HepG2 (cell line): ENCODE measurements around the gene ADGRG1. TPM values are rescaled to one million over a fixed set of nuclear protein-coding genes. Genes with fewer than 3 reads are reported as not detected.

Source experiments
- HES4 ChIP-seq: sonication (generic); formaldehyde crosslinking; IDR thresholded peaks from 2 replicates; pipeline ENCODE4 v1.9.0; 2021; ENCODE audit warnings: mild to moderate bottlenecking, missing genetic modification reagents, borderline replicate concordance
- HNRNPL ChIP-seq: fragments of 200-400 bp; formaldehyde crosslinking; IDR thresholded peaks from 2 replicates; pipeline ENCODE4 v1.6.1; 2017; ENCODE audit warnings: mild to moderate bottlenecking, low read depth, low read length
- NFE2L1 ChIP-seq: sonication (generic); formaldehyde crosslinking; IDR thresholded peaks from 2 replicates; pipeline ENCODE4 v1.4.0; 2020; ENCODE audit warnings: missing genetic modification reagents, mild to moderate bottlenecking, borderline replicate concordance
- NFYC ChIP-seq: IDR thresholded peaks from 2 replicates; pipeline ENCODE4 v1.6.1; 2016; ENCODE audit warnings: missing genetic modification reagents, missing compliant biosample characterization
- PHF5A ChIP-seq: IDR thresholded peaks from one replicate; pipeline ENCODE4 v1.6.1; 2018; ENCODE audit warnings: low read depth, missing genetic modification reagents; ENCODE audit not compliant: unreplicated experiment
- PPARG ChIP-seq: conservative IDR thresholded peaks from 2 replicates; pipeline ENCODE4 v1.6.1; 2016; ENCODE audit warnings: missing biosample characterization, missing genetic modification reagents
- RBAK ChIP-seq: sonication (generic); formaldehyde crosslinking; IDR thresholded peaks from 2 replicates; pipeline ENCODE4 v1.5.1; 2020; ENCODE audit warnings: mild to moderate bottlenecking, missing genetic modification reagents
- SMAD9 ChIP-seq: sonication (generic); formaldehyde crosslinking; IDR thresholded peaks from 2 replicates; pipeline ENCODE4 v1.5.1; 2020; ENCODE audit warnings: mild to moderate bottlenecking, missing genetic modification reagents
- STAT5B ChIP-seq: sonication (generic); formaldehyde crosslinking; IDR thresholded peaks from 2 replicates; pipeline ENCODE4 v1.4.0; 2020; ENCODE audit warnings: missing genetic modification reagents
- TBL1XR1 ChIP-seq: fragments of 150-350 bp; IDR thresholded peaks from 2 replicates; pipeline ENCODE4 v1.6.1; 2014; ENCODE audit warnings: borderline replicate concordance, low read length; ENCODE audit not compliant: partially characterized antibody
- ZBTB42 ChIP-seq: sonication (generic); formaldehyde crosslinking; IDR thresholded peaks from 2 replicates; pipeline ENCODE4 v1.5.0; 2020; ENCODE audit warnings: mild to moderate bottlenecking, missing genetic modification reagents
- ZBTB7A ChIP-seq: sonication (generic); formaldehyde crosslinking; IDR thresholded peaks from 2 replicates; pipeline ENCODE4 v1.8.0; 2022; ENCODE audit warnings: mild to moderate bottlenecking, missing genetic modification reagents
- ZBTB7B ChIP-seq: sonication (generic); formaldehyde crosslinking; IDR thresholded peaks from 2 replicates; pipeline ENCODE4 v1.4.0; 2020; ENCODE audit warnings: missing genetic modification reagents
- ZNF530 ChIP-seq: sonication (generic); formaldehyde crosslinking; IDR thresholded peaks from 2 replicates; pipeline ENCODE4 v1.5.0; 2020; ENCODE audit warnings: low read depth, mild to moderate bottlenecking, missing genetic modification reagents
- ZNF547 ChIP-seq: sonication (generic); formaldehyde crosslinking; IDR thresholded peaks from 2 replicates; pipeline ENCODE4 v1.5.1; 2020; ENCODE audit warnings: mild to moderate bottlenecking, missing genetic modification reagents
- ZNF615 ChIP-seq: sonication (generic); formaldehyde crosslinking; IDR thresholded peaks from 2 replicates; pipeline ENCODE4 v1.5.0; 2020; ENCODE audit warnings: mild to moderate bottlenecking, missing genetic modification reagents, borderline replicate concordance
- ZNF672 ChIP-seq: sonication (generic); formaldehyde crosslinking; IDR thresholded peaks from 2 replicates; pipeline ENCODE4 v1.8.1; 2022; ENCODE audit warnings: missing genetic modification reagents
- ZNF841 ChIP-seq: sonication (generic); formaldehyde crosslinking; IDR thresholded peaks from 2 replicates; pipeline ENCODE4 v1.8.1; 2023; ENCODE audit warnings: missing genetic modification reagents, borderline replicate concordance
- ZSCAN20 ChIP-seq: sonication (generic); formaldehyde crosslinking; IDR thresholded peaks from 2 replicates; pipeline ENCODE4 v1.4.0; 2020; ENCODE audit warnings: missing genetic modification reagents, mild to moderate bottlenecking, borderline replicate concordance
- polyA plus RNA-seq, 8 experiments: library from polyadenylated mRNA; depleted of rRNA in 3 of 8; stranded (reverse) in 7 of 8; unstranded in 1 of 8; fragments of >200 nt; fragmentation: Illumina TruSeq in 4 of 8; extraction: Trizol in 4 of 8; gene quantifications; 2 replicates each; pipeline versions ENCODE4 v1.2.1 to v1.2.3, GENCODE V29; 2011 to 2016; ENCODE audit warnings: low read depth in 4 of 8, missing spikeins in 1 of 8, mixed read lengths in 1 of 8; ENCODE audit not compliant: insufficient read depth in 1 of 8
- total RNA-seq, 5 experiments: library from RNA; depleted of rRNA; stranded (reverse); fragments of >200 nt; fragmentation: Illumina TruSeq; extraction: Trizol; gene quantifications; 2 replicates each; pipeline ENCODE4 v1.2.3, GENCODE V29; 2016; ENCODE audit warnings: low read depth in 1 of 5
- TF ChIP-seq, protein P1 (sequence below): sonication (generic); formaldehyde crosslinking; IDR thresholded peaks from 2 replicates; pipeline ENCODE4 v1.9.0; 2022; ENCODE audit warnings: low read depth, missing genetic modification reagents
- TF ChIP-seq, protein P2 (sequence below): sonication (generic); formaldehyde crosslinking; IDR thresholded peaks from 2 replicates; pipeline ENCODE4 v1.5.1; 2020; ENCODE audit warnings: mild to moderate bottlenecking, missing genetic modification reagents, moderate library complexity
- TF ChIP-seq, protein P3 (sequence below): sonication (generic); formaldehyde crosslinking; IDR thresholded peaks from 2 replicates; pipeline ENCODE4 v1.8.1; 2023; ENCODE audit warnings: missing genetic modification reagents, mild to moderate bottlenecking, borderline replicate concordance
- TF ChIP-seq, protein P4 (sequence below): IDR thresholded peaks from 2 replicates; pipeline ENCODE4 v1.6.1; 2016
- TF ChIP-seq, protein P5 (sequence below): sonication (generic); formaldehyde crosslinking; IDR thresholded peaks from 2 replicates; pipeline ENCODE4 v1.4.0; 2020; ENCODE audit warnings: missing genetic modification reagents

Gene ADGRG1
- total and polyA plus RNA-seq, 2 of the 13 experiments (the other 11 are each of a cell fraction or from before 2014, with no cell fraction given): 2.7 to 5.9 TPM

DNA sequence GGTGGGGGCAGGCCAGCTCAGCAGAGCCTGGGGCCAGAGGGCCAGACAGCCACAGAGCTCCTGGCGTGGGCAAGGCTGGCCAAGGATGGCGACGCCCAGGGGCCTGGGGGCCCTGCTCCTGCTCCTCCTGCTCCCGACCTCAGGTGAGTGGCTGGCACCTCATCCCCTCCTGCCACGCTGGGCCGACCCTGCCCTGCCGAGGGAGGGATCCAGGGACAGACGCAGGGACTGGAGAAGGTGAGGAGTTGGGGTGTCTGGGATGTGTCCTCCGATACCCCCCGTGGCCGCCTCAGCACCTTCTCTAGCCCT lies 39.8 kb downstream of the ADGRG1 start, which contains the start of gene ADGRG3 (continued):
- TF ChIP-seq, protein P1, sequence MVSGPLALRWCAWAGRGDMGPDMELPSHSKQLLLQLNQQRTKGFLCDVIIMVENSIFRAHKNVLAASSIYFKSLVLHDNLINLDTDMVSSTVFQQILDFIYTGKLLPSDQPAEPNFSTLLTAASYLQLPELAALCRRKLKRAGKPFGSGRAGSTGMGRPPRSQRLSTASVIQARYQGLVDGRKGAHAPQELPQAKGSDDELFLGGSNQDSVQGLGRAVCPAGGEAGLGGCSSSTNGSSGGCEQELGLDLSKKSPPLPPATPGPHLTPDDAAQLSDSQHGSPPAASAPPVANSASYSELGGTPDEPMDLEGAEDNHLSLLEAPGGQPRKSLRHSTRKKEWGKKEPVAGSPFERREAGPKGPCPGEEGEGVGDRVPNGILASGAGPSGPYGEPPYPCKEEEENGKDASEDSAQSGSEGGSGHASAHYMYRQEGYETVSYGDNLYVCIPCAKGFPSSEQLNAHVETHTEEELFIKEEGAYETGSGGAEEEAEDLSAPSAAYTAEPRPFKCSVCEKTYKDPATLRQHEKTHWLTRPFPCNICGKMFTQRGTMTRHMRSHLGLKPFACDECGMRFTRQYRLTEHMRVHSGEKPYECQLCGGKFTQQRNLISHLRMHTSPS (CRISPR knock-in tag): peak; percentile 80; the same call in 1 of the 2 replicates
- TF ChIP-seq HNRNPL: peak; percentile 78; the same call in 1 of the 2 replicates
- TF ChIP-seq NFE2L1: no peak
- TF ChIP-seq, protein P2, sequence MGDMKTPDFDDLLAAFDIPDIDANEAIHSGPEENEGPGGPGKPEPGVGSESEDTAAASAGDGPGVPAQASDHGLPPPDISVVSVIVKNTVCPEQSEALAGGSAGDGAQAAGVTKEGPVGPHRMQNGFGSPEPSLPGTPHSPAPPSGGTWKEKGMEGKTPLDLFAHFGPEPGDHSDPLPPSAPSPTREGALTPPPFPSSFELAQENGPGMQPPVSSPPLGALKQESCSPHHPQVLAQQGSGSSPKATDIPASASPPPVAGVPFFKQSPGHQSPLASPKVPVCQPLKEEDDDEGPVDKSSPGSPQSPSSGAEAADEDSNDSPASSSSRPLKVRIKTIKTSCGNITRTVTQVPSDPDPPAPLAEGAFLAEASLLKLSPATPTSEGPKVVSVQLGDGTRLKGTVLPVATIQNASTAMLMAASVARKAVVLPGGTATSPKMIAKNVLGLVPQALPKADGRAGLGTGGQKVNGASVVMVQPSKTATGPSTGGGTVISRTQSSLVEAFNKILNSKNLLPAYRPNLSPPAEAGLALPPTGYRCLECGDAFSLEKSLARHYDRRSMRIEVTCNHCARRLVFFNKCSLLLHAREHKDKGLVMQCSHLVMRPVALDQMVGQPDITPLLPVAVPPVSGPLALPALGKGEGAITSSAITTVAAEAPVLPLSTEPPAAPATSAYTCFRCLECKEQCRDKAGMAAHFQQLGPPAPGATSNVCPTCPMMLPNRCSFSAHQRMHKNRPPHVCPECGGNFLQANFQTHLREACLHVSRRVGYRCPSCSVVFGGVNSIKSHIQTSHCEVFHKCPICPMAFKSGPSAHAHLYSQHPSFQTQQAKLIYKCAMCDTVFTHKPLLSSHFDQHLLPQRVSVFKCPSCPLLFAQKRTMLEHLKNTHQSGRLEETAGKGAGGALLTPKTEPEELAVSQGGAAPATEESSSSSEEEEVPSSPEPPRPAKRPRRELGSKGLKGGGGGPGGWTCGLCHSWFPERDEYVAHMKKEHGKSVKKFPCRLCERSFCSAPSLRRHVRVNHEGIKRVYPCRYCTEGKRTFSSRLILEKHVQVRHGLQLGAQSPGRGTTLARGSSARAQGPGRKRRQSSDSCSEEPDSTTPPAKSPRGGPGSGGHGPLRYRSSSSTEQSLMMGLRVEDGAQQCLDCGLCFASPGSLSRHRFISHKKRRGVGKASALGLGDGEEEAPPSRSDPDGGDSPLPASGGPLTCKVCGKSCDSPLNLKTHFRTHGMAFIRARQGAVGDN (CRISPR knock-in tag): peak; percentile 10; the same call in 1 of the 2 replicates
- TF ChIP-seq PHF5A (CRISPR knock-in tag): no peak
- no peak for TF ChIP-seq ZBTB42 (CRISPR knock-in tag)
- TF ChIP-seq ZNF530 (CRISPR knock-in tag): no peak
- no peak for TF ChIP-seq ZNF672 (CRISPR knock-in tag)
- TF ChIP-seq RBAK (CRISPR knock-in tag): peak; percentile 10; the same call in 1 of the 2 replicates
- no peak for TF ChIP-seq TBL1XR1
- TF ChIP-seq HES4 (CRISPR knock-in tag): 0 out of 2 replicates have a peak, but pooled peaks have one; percentile 43
- TF ChIP-seq ZNF841: no peak
- TF ChIP-seq PPARG (CRISPR knock-in tag): no peak
- TF ChIP-seq NFYC (CRISPR knock-in tag): no peak
- TF ChIP-seq, protein P3, sequence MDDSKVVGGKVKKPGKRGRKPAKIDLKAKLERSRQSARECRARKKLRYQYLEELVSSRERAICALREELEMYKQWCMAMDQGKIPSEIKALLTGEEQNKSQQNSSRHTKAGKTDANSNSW (CRISPR knock-in tag): 0 out of 2 replicates have a peak, but pooled peaks have one; percentile 74
- no peak for TF ChIP-seq ZNF547 (CRISPR knock-in tag)
- TF ChIP-seq STAT5B: no peak
- no peak for TF ChIP-seq ZNF615 (CRISPR knock-in tag)
- TF ChIP-seq ZBTB7A (CRISPR knock-in tag): 0 out of 2 replicates have a peak, but pooled peaks have one; percentile 40
- TF ChIP-seq, protein P4, sequence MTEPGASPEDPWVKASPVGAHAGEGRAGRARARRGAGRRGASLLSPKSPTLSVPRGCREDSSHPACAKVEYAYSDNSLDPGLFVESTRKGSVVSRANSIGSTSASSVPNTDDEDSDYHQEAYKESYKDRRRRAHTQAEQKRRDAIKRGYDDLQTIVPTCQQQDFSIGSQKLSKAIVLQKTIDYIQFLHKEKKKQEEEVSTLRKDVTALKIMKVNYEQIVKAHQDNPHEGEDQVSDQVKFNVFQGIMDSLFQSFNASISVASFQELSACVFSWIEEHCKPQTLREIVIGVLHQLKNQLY (CRISPR knock-in tag): no peak
- no peak for TF ChIP-seq ZSCAN20
- 0 out of 2 replicates have a peak, but pooled peaks have one; percentile 0 for TF ChIP-seq ZBTB7B (CRISPR knock-in tag)
- no peak for TF ChIP-seq SMAD9 (CRISPR knock-in tag)
- TF ChIP-seq, protein P5, sequence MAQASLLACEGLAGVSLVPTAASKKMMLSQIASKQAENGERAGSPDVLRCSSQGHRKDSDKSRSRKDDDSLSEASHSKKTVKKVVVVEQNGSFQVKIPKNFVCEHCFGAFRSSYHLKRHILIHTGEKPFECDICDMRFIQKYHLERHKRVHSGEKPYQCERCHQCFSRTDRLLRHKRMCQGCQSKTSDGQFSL (CRISPR knock-in tag): no peak
